ENCODE measurements around the gene PDE4D. TPM values are rescaled to one million over a fixed set of nuclear protein-coding genes. Genes with fewer than 3 reads are reported as not detected.

The PDE4D gene
- total RNA-seq, 4 donors from 2014 or later = 6.0 to 36.2 (median 10.0) TPM

GRCh38 chr5:59117320-59117719 is 776.2 kb downstream of the PDE4D start:
- no peaks in the 10 kb centered on the region for H3K9me3 ChIP-seq
- H3K4me3 ChIP-seq = no peak overlapping the region
- WGBS, 2 donors = 66 to 84% methylated on average over 3 of the region's 3 CpGs
- no peak overlapping the region for H3K27ac ChIP-seq
- no peaks in the 10 kb centered on the region for H3K27me3 ChIP-seq
- H3K4me1 ChIP-seq = peaks cover 0 to 18% (median 3%) of the 10 kb centered on the region in 3 donors
- intact Hi-C loops (cut with DNase I) = no loop called here
- DNase-seq = no peak
- TF ChIP-seq CTCF (IDR thresholded peaks at IDR 0.05) = no peak
- TF ChIP-seq POLR2A (IDR thresholded peaks at IDR 0.05) = no peak
- H3K36me3 ChIP-seq = no peaks in the 10 kb centered on the region

- intact Hi-C loops (cut with DNase I) = no loop called here
- 47 to 59% methylated on average over 11 of the region's 11 CpGs for WGBS, 2 donors
Observed at GRCh38 chr5:59116231-59116865, 777.2 kb downstream of the PDE4D start.

GRCh38 chr5:59115345-59115744 is 778.2 kb downstream of the PDE4D start:
- H3K27ac ChIP-seq = no peak overlapping the region
- intact Hi-C loops (cut with DNase I) = no loop called here
- H3K9me3 ChIP-seq = no peaks in the 10 kb centered on the region
- no peaks in the 10 kb centered on the region for H3K36me3 ChIP-seq
- H3K4me1 ChIP-seq = peaks cover 0 to 18% (median 3%) of the 10 kb centered on the region in 3 donors
- no peak for DNase-seq
- no peaks in the 10 kb centered on the region for H3K27me3 ChIP-seq
- TF ChIP-seq POLR2A (IDR thresholded peaks at IDR 0.05) = no peak
- no peak for TF ChIP-seq CTCF (IDR thresholded peaks at IDR 0.05)
- H3K4me3 ChIP-seq = no peak overlapping the region

More at GRCh38 chr5:59116231-59116865, 777.2 kb downstream of the PDE4D start:
- no peak for DNase-seq
- no peak overlapping the region for H3K4me3 ChIP-seq
- H3K9me3 ChIP-seq = no peaks in the 10 kb centered on the region
- H3K27me3 ChIP-seq = no peaks in the 10 kb centered on the region
- TF ChIP-seq POLR2A (IDR thresholded peaks at IDR 0.05) (no peak), CTCF (IDR thresholded peaks at IDR 0.05) (no peak)
- no peaks in the 10 kb centered on the region for H3K36me3 ChIP-seq
- peaks cover 0 to 18% (median 3%) of the 10 kb centered on the region in 3 donors for H3K4me1 ChIP-seq
- H3K27ac ChIP-seq = no peak overlapping the region

GRCh38 chr5:59109383-59109782 is 784.1 kb downstream of the PDE4D start:
- H3K27me3 ChIP-seq = no peaks in the 10 kb centered on the region
- no peak for DNase-seq
- H3K9me3 ChIP-seq = no peaks in the 10 kb centered on the region
- no peak overlapping the region for H3K27ac ChIP-seq
- no peak overlapping the region for H3K4me3 ChIP-seq
- TF ChIP-seq CTCF (IDR thresholded peaks at IDR 0.05) = no peak
- intact Hi-C loops (cut with DNase I) = no loop called here
- WGBS, 2 donors = 88 to 95% methylated on average over 2 of the region's 2 CpGs
- H3K36me3 ChIP-seq = no peaks in the 10 kb centered on the region
- peaks cover 4 to 40% (median 10%) of the 10 kb centered on the region in 3 donors for H3K4me1 ChIP-seq

- no peaks in the 10 kb centered on the region for H3K9me3 ChIP-seq
- intact Hi-C loops (cut with DNase I) = no loop called here
- H3K4me1 ChIP-seq = peaks cover 4 to 48% (median 10%) of the 10 kb centered on the region in 3 donors
- WGBS, 2 donors = 27 to 47% methylated on average over 2 of the region's 2 CpGs
- H3K27me3 ChIP-seq = no peaks in the 10 kb centered on the region
- TF ChIP-seq CTCF (IDR thresholded peaks at IDR 0.05) (no peak), POLR2A (IDR thresholded peaks at IDR 0.05) (no peak)
- H3K36me3 ChIP-seq = no peaks in the 10 kb centered on the region
- no peak for DNase-seq
- H3K27ac ChIP-seq = peak overlapping the region; percentile 33 to 72 (median 48)
- no peak overlapping the region for H3K4me3 ChIP-seq
Observed at GRCh38 chr5:59107692-59108091, 785.8 kb downstream of the PDE4D start.

All from esophagus squamous epithelium (tissue), 5 donors.